ENCODE data around the gene SLC12A8. TPM values are rescaled to one million over a fixed set of nuclear protein-coding genes. Genes with fewer than 3 reads are reported as not detected.
A peak's percentile ranks its signal among the peaks of the same experiment; 100 is the strongest.

The SLC12A8 gene
- total and polyA plus RNA-seq, 9 of the 15 experiments (the other 6 are each of a cell fraction or from before 2014, with no cell fraction given): 0.04 to 0.33 (median 0.09) TPM; not detected in 4

DNA sequence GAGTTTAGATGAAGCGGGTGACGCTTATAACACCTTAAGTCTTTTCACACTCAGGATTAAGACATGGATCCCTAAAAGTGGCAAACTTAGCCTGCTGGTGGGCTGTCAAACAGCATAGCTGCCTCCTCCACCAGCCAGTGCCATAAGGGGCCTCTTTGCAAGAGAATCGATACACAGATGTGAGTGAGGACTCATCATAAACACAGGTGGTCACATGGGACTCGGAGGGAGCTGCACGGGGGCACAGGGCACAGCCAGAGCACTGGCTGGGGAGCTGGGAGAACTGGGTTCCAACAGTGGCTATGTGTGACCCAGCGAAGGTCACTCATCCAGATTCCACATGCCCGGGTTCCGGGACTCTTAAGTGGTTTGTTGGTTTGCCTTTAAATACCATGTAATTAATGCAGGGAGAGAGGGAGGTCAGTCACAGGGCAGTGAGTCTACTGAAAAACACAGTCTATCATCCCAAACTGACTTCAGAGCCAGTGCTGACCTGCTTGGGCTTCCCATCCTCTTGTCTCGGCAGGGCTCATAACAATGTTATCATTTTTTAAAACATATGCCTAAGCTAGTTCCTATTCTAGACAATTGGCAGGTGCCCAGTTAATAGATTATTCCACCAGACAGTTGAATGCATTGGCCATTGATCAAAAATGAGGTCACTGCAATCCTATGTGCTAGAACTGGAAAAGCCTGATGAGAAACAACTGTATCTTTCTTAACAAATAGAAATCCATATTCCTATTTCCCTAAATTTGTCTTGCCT, 51.8 kb downstream of the SLC12A8 start (continued):
- TF ChIP-seq, protein P1, sequence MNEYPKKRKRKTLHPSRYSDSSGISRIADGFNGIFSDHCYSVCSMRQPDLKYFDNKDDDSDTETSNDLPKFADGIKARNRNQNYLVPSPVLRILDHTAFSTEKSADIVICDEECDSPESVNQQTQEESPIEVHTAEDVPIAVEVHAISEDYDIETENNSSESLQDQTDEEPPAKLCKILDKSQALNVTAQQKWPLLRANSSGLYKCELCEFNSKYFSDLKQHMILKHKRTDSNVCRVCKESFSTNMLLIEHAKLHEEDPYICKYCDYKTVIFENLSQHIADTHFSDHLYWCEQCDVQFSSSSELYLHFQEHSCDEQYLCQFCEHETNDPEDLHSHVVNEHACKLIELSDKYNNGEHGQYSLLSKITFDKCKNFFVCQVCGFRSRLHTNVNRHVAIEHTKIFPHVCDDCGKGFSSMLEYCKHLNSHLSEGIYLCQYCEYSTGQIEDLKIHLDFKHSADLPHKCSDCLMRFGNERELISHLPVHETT (CRISPR knock-in tag; conservative IDR thresholded peaks at IDR 0.05 in 1 of 2, IDR thresholded peaks at IDR 0.05 in 1 of 2): no peak
- TF ChIP-seq SMARCA5 (IDR thresholded peaks at IDR 0.05): no peak

DNA sequence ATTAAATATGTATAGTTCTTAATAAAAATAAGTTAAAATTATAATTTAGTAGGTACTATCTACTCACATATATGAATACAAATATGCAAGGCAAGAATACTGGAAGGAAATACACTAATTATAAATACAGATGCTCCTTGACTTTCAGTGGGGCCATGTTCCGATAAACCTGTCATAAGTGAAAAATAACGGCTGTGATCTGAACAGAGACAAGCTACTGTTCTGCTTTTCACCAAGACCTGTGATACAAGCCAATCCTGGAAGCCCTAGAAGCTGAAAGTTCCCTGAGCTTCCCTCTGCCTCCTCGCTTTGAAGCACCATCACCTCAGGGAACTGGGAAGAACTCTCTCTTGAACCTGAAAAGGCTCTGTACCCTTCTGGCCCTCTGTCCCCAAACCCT, 55.4 kb downstream of the SLC12A8 start:
- 7% methylated on average over 3 of the region's 3 CpGs for WGBS (ENCODE audit: insufficient coverage, low coverage, missing lambda C conversion rate)
- Histone ChIP-seq H4K20me1 (replicated peaks; ENCODE audit: control insufficient read depth, insufficient read depth, low read length) (no peaks in the 10 kb centered on the region), H2AFZ (ENCODE audit: low read depth, low read length) (0 out of 2 replicates have a peak overlapping the region, but pooled peaks have one; percentile 24), H3K9ac (ENCODE audit: insufficient read depth in 1 of 2, low read depth in 2 of 2, low read length in 2 of 2) (no peak overlapping the region), H3K79me2 (ENCODE audit: control insufficient read depth, insufficient read depth, low read length) (no peaks in the 10 kb centered on the region), H3K27me3 (ENCODE audit: control insufficient read depth in 2 of 2, insufficient read depth in 2 of 2, low read length in 2 of 2) (peaks cover 3 to 27% of the 10 kb centered on the region in 2 experiments), H3K4me2 (ENCODE audit: insufficient read depth, low read length) (no peak overlapping the region), H3K4me3 (no peak overlapping the region), H3K9me3 (replicated peaks; ENCODE audit: control insufficient read depth, insufficient read depth, low read depth, low read length) (no peaks in the 10 kb centered on the region), H3K27ac (ENCODE audit: extremely low read depth, low read depth, low read length) (no peak overlapping the region), H3K4me1 (replicated peaks in 1 of 2; ENCODE audit: control insufficient read depth in 2 of 2, insufficient read depth in 2 of 2, low read length in 2 of 2) (peaks cover 7 to 10% of the 10 kb centered on the region in 2 experiments; a peak in 3 of 5 replicates), H3K36me3 (ENCODE audit: control insufficient read depth, insufficient read depth, low read length) (no peaks in the 10 kb centered on the region), H3K9me1 (ENCODE audit: control insufficient read depth, insufficient read depth, low read length) (no peaks in the 10 kb centered on the region)
- ChIA-PET POLR2A (no interaction called here), CTCF (ENCODE audit: low intra/inter-chr PET ratio) (no interaction called here)
- in situ Hi-C loops (cut with MboI): loop anchor here (25.0 kb wide), 1 partner anchor 430 kb away; the partner anchor contains the start of gene OSBPL11
- ATAC-seq (no peak), FAIRE-seq (no peak), DNase-seq (ENCODE audit: extremely low read depth in 1 of 4, low spot score in 3 of 4) (no peak)
- BruUV-seq (replicated peaks): no TSS peak
- intact Hi-C loops (cut with micrococcal nuclease): no loop called here
- TF ChIP-seq MEIS2 (IDR thresholded peaks at IDR 0.05; ENCODE audit: partially characterized antibody): peak; percentile 56
- no peak for TF ChIP-seq PHTF2 (CRISPR knock-in tag; IDR thresholded peaks at IDR 0.05)
